ENCODE data around the gene OSER1. TPM values are rescaled to one million over a fixed set of nuclear protein-coding genes. Genes with fewer than 3 reads are reported as not detected.

OSER1 gene
- polyA plus RNA-seq, 1 donor from 2014 or later, result 43.9 TPM

DNA sequence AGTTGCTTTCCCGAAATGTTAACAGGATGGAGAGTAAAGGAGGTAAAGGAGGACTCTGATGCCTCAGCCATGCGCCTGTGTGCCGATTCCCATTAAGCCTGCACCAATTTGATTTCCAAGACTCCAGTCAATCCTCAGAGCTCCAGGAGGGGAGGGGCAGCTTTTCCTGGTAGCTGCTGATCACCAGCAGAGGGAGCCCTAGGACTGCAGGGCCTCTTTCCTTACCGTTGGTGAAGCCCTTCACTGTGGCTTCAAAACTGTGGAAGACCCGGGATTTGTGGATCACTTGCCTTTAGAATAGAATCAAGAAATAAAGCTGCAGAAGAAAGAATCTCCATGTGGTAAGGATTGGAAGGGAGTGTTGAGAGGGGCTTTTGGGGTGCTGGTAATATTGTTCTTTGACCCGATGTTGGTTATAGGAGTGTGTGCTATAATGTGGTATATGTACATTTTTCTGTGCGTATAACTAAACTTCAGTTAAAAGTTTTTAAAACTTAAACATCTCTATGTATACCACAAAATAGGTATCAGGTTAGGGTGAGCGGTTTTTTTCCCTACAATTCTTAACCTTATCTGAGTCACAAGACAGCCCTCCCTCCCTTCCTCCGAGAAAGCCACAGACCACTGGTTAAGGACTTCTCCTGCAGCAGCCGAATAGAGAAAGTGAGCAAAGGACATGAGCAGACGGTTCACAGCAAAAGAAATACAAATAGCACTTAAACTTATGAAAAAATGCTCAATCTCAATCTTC, 6.9 kb upstream of the OSER1 start:
- no peaks in the 10 kb centered on the region for H3K9me2 ChIP-seq (ENCODE audit: insufficient read depth, low read length)
- H3K27ac ChIP-seq (ENCODE audit: low read length), result no peak overlapping the region
- H3F3A ChIP-seq (ENCODE audit: insufficient read depth, low read length, poor library complexity, severe bottlenecking), result no peaks in the 10 kb centered on the region
- no peak overlapping the region for H2AFZ ChIP-seq (ENCODE audit: low read depth, low read length)
- H3K9ac ChIP-seq (ENCODE audit: low read length), result no peak overlapping the region
- H3K4me2 ChIP-seq (ENCODE audit: low read length), result no peak overlapping the region
- no peak overlapping the region for H3K4me3 ChIP-seq (ENCODE audit: low read length)
- no peaks in the 10 kb centered on the region for H3K9me3 ChIP-seq (ENCODE audit: low read length)
- no peaks in the 10 kb centered on the region for H3K36me3 ChIP-seq (ENCODE audit: insufficient read depth, low read length)
- H3K79me2 ChIP-seq (replicated peaks; ENCODE audit: insufficient read depth, low read length), result peaks cover 15% of the 10 kb centered on the region
- no peak for TF ChIP-seq TAF1 (IDR thresholded peaks at IDR 0.05; ENCODE audit: low read depth)
- TF ChIP-seq REST (IDR thresholded peaks at IDR 0.05; ENCODE audit: borderline replicate concordance), result no peak
- no peak for TF ChIP-seq EP300 (conservative IDR thresholded peaks at IDR 0.05; ENCODE audit: poor library complexity, severe bottlenecking)
- no peak for TF ChIP-seq MXI1 (conservative IDR thresholded peaks at IDR 0.05; ENCODE audit: poor library complexity, severe bottlenecking)
- TF ChIP-seq SMC3 (conservative IDR thresholded peaks at IDR 0.05; ENCODE audit: poor library complexity), result peak; percentile 86
- TF ChIP-seq EZH2 (IDR thresholded peaks at IDR 0.05; ENCODE audit: borderline replicate concordance, insufficient read depth, low read length, poor library complexity, severe bottlenecking), result no peak
- peak; percentile 87 for TF ChIP-seq RAD21 (conservative IDR thresholded peaks at IDR 0.05)
- TF ChIP-seq CTCF (IDR thresholded peaks at IDR 0.05; ENCODE audit: poor library complexity, severe bottlenecking), result peak; percentile 82
- TF ChIP-seq POLR2AphosphoS5 (IDR thresholded peaks at IDR 0.05), result no peak
- H3K27me3 ChIP-seq (ENCODE audit: insufficient read depth, low read depth, low read length), result no peaks in the 10 kb centered on the region
- no peaks in the 10 kb centered on the region for H4K20me1 ChIP-seq (ENCODE audit: insufficient read depth)

DNA sequence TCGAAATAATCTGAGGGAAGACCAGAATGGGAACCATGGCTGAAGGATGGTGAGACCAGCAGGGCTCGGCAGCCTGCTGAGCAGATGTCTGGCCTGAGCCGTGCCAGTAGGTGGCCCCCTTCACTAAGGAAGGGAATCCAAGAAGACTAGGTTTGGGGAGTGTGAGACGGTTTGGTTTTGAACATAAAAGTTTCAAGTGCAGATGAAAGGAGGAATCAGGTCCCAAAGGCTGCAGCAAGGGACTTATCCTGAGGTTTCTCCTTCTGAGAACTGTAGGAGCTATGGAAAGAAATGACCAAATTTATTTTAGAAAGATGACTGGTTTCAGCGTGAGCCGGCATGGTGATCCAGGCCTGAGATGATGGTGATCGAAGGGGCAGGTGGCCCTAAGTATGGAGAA, 4.6 kb upstream of the OSER1 start:
- Histone ChIP-seq H3F3A (ENCODE audit: insufficient read depth, low read length, poor library complexity, severe bottlenecking) (peaks cover 6% of the 10 kb centered on the region), H3K36me3 (ENCODE audit: insufficient read depth, low read length) (no peaks in the 10 kb centered on the region), H3K9me3 (ENCODE audit: low read length) (no peaks in the 10 kb centered on the region), H3K27me3 (ENCODE audit: insufficient read depth, low read depth, low read length) (no peaks in the 10 kb centered on the region), H2AFZ (ENCODE audit: low read depth, low read length) (no peak overlapping the region), H3K79me2 (replicated peaks; ENCODE audit: insufficient read depth, low read length) (peaks cover 17% of the 10 kb centered on the region), H3K9ac (ENCODE audit: low read length) (no peak overlapping the region), H3K27ac (ENCODE audit: low read length) (no peak overlapping the region), H3K4me2 (ENCODE audit: low read length) (no peak overlapping the region), H4K20me1 (ENCODE audit: insufficient read depth) (no peaks in the 10 kb centered on the region), H3K4me3 (ENCODE audit: low read length) (no peak overlapping the region), H3K9me2 (ENCODE audit: insufficient read depth, low read length) (no peaks in the 10 kb centered on the region)
- TF ChIP-seq SMC3 (conservative IDR thresholded peaks at IDR 0.05; ENCODE audit: poor library complexity) (peak; percentile 87), MXI1 (conservative IDR thresholded peaks at IDR 0.05; ENCODE audit: poor library complexity, severe bottlenecking) (no peak), TAF1 (IDR thresholded peaks at IDR 0.05; ENCODE audit: low read depth) (no peak), CTCF (IDR thresholded peaks at IDR 0.05; ENCODE audit: poor library complexity, severe bottlenecking) (peak; percentile 91), REST (IDR thresholded peaks at IDR 0.05; ENCODE audit: borderline replicate concordance) (no peak), POLR2AphosphoS5 (IDR thresholded peaks at IDR 0.05) (no peak), EZH2 (IDR thresholded peaks at IDR 0.05; ENCODE audit: borderline replicate concordance, insufficient read depth, low read length, poor library complexity, severe bottlenecking) (no peak), RAD21 (conservative IDR thresholded peaks at IDR 0.05) (peak; percentile 93), EP300 (conservative IDR thresholded peaks at IDR 0.05; ENCODE audit: poor library complexity, severe bottlenecking) (no peak)

Measured in neural cell (in vitro differentiated cells).